Neural cell (in vitro differentiated cells): Measurements from ENCODE around the gene RDH14. TPM values are rescaled to one million over a fixed set of nuclear protein-coding genes. Genes with fewer than 3 reads are reported as not detected.

Source experiments
- H2AFZ ChIP-seq: fragments of 200-600, 300-800 bp; sonication (generic), shearing (Covaris generic); 2 replicates; pipeline ENCODE4 v1.6.0; 2014; ENCODE audit warnings: low read depth, mild to moderate bottlenecking, antibody characterized with exemption, low read length, moderate library complexity
- H3F3A ChIP-seq: fragments of 200-600 bp; shearing (Covaris generic); 2 replicates; pipeline ENCODE4 v1.6.1; 2016; ENCODE audit warnings: mild to moderate bottlenecking, moderate library complexity, mixed read lengths, antibody characterized with exemption, low read length; ENCODE audit not compliant: insufficient read depth, poor library complexity, severe bottlenecking
- H3K27ac ChIP-seq: fragments of 200-600, 300-800 bp; sonication (generic), shearing (Covaris generic); 2 replicates; pipeline ENCODE4 v1.5.1; 2014; ENCODE audit warnings: mild to moderate bottlenecking, low read length, moderate library complexity
- H3K27me3 ChIP-seq: fragments of 300-800, 200-600 bp; sonication (generic), shearing (Covaris generic); 2 replicates; pipeline ENCODE4 v1.6.0; 2014; ENCODE audit warnings: mild to moderate bottlenecking, low read depth, low read length, moderate library complexity; ENCODE audit not compliant: insufficient read depth
- H3K36me3 ChIP-seq: fragments of 300-800, 200-600 bp; sonication (generic), shearing (Covaris generic); 2 replicates; pipeline ENCODE4 v1.5.1; 2014; ENCODE audit warnings: mild to moderate bottlenecking, antibody characterized with exemption, low read length, moderate library complexity; ENCODE audit not compliant: insufficient read depth
- H3K4me2 ChIP-seq: fragments of 300-800, 200-600 bp; sonication (generic), shearing (Covaris generic); 2 replicates; pipeline ENCODE4 v1.6.0; 2014; ENCODE audit warnings: mild to moderate bottlenecking, low read length
- H3K4me3 ChIP-seq: fragments of 300-800, 200-600 bp; sonication (generic), shearing (Covaris generic); 2 replicates; pipeline ENCODE4 v1.5.1; 2014; ENCODE audit warnings: mild to moderate bottlenecking, low read length, moderate library complexity
- H3K79me2 ChIP-seq: fragments of 200-600 bp; shearing (Covaris generic); replicated peaks from 2 replicates; pipeline ENCODE4 v1.6.0; 2014; ENCODE audit warnings: mild to moderate bottlenecking, low read length, moderate library complexity; ENCODE audit not compliant: insufficient read depth
- H3K9ac ChIP-seq: fragments of 300-800, 200-600 bp; sonication (generic), shearing (Covaris generic); 2 replicates; pipeline ENCODE4 v1.6.1; 2016; ENCODE audit warnings: mild to moderate bottlenecking, low read length, mixed read lengths
- H3K9me2 ChIP-seq: fragments of 200-600 bp; shearing (Covaris generic); 2 replicates; pipeline ENCODE4 v1.6.1; 2016; ENCODE audit warnings: mild to moderate bottlenecking, low read length, mixed read lengths; ENCODE audit not compliant: insufficient read depth
- H3K9me3 ChIP-seq: fragments of 200-600, 300-800 bp; sonication (generic), shearing (Covaris generic); 2 replicates; pipeline ENCODE4 v1.6.1; 2016; ENCODE audit warnings: mild to moderate bottlenecking, mixed run types, low read length, moderate library complexity, mixed read lengths
- H4K20me1 ChIP-seq: fragments of 200-600 bp; shearing (Covaris generic); 2 replicates; pipeline ENCODE4 v1.6.1; 2016; ENCODE audit warnings: mild to moderate bottlenecking, mixed run types; ENCODE audit not compliant: insufficient read depth
- CTCF ChIP-seq: fragments of 450-650 bp; IDR thresholded peaks from 2 replicates; pipeline ENCODE4 v1.5.1; 2014; ENCODE audit warnings: antibody characterized with exemption, mild to moderate bottlenecking, moderate library complexity; ENCODE audit not compliant: poor library complexity, severe bottlenecking
- EP300 ChIP-seq: fragments of 450-650 bp; conservative IDR thresholded peaks from 2 replicates; pipeline ENCODE4 v1.6.1; 2014; ENCODE audit warnings: antibody characterized with exemption, mild to moderate bottlenecking, moderate library complexity; ENCODE audit not compliant: poor library complexity, severe bottlenecking
- EZH2 ChIP-seq: fragments of 200-600, 300-800 bp; shearing (Covaris generic), sonication (generic); IDR thresholded peaks from 2 replicates; pipeline ENCODE4 v1.6.1; 2014; ENCODE audit warnings: antibody characterized with exemption, low read length, borderline replicate concordance, mild to moderate bottlenecking; ENCODE audit not compliant: insufficient read depth, poor library complexity, severe bottlenecking
- MXI1 ChIP-seq: fragments of 450-650 bp; conservative IDR thresholded peaks from 2 replicates; pipeline ENCODE4 v1.6.1; 2014; ENCODE audit warnings: antibody characterized with exemption, mild to moderate bottlenecking; ENCODE audit not compliant: poor library complexity, severe bottlenecking
- POLR2AphosphoS5 ChIP-seq: IDR thresholded peaks from 2 replicates; pipeline ENCODE4 v1.6.1; 2012
- RAD21 ChIP-seq: fragments of 450-650 bp; conservative IDR thresholded peaks from 2 replicates; pipeline ENCODE4 v1.6.1; 2014; ENCODE audit warnings: antibody characterized with exemption, mild to moderate bottlenecking, moderate library complexity
- REST ChIP-seq: IDR thresholded peaks from 2 replicates; pipeline ENCODE4 v1.6.1; 2012; ENCODE audit warnings: borderline replicate concordance
- SMC3 ChIP-seq: fragments of 450-650 bp; conservative IDR thresholded peaks from 2 replicates; pipeline ENCODE4 v1.6.1; 2014; ENCODE audit warnings: antibody characterized with exemption, mild to moderate bottlenecking, moderate library complexity; ENCODE audit not compliant: poor library complexity
- TAF1 ChIP-seq: IDR thresholded peaks from 2 replicates; pipeline ENCODE4 v1.6.1; 2012; ENCODE audit warnings: low read depth
- polyA plus RNA-seq: library from polyadenylated mRNA; depleted of rRNA; stranded (reverse); fragments of >200 nt; gene quantifications from 2 replicates; pipeline ENCODE4 v1.2.3, GENCODE V29; 2014

Gene RDH14
- polyA plus RNA-seq, 1 donor from 2014 or later, result 29.4 TPM

GRCh38 chr2:18518116-18519111 lies 42.0 kb downstream of the RDH14 start:
- Histone ChIP-seq H3K27ac (no peak overlapping the region), H3K79me2 (no peaks in the 10 kb centered on the region), H3K9me3 (no peaks in the 10 kb centered on the region), H3K9me2 (no peaks in the 10 kb centered on the region), H2AFZ (no peak overlapping the region), H3K4me2 (no peak overlapping the region), H4K20me1 (no peaks in the 10 kb centered on the region), H3K9ac (no peak overlapping the region), H3K4me3 (no peak overlapping the region), H3K27me3 (no peaks in the 10 kb centered on the region), H3F3A (no peaks in the 10 kb centered on the region), H3K36me3 (no peaks in the 10 kb centered on the region)
- no peak for TF ChIP-seq EZH2
- no peak for TF ChIP-seq POLR2AphosphoS5
- no peak for TF ChIP-seq RAD21
- TF ChIP-seq TAF1, result no peak
- TF ChIP-seq EP300, result no peak
- no peak for TF ChIP-seq SMC3
- no peak for TF ChIP-seq MXI1
- no peak for TF ChIP-seq REST
- TF ChIP-seq CTCF, result no peak

- H3K36me3 ChIP-seq, result no peaks in the 10 kb centered on the region
- no peak overlapping the region for H3K9ac ChIP-seq
- no peak overlapping the region for H3K4me2 ChIP-seq
- no peaks in the 10 kb centered on the region for H3K9me3 ChIP-seq
- H3K9me2 ChIP-seq, result no peaks in the 10 kb centered on the region
- H3K79me2 ChIP-seq, result no peaks in the 10 kb centered on the region
- H3K27ac ChIP-seq, result no peak overlapping the region
- no peaks in the 10 kb centered on the region for H3K27me3 ChIP-seq
- TF ChIP-seq MXI1 (no peak), EP300 (no peak), RAD21 (no peak), SMC3 (no peak), REST (no peak), POLR2AphosphoS5 (no peak), TAF1 (no peak), EZH2 (no peak), CTCF (no peak)
- no peak overlapping the region for H2AFZ ChIP-seq
- H3F3A ChIP-seq, result no peaks in the 10 kb centered on the region
- no peak overlapping the region for H3K4me3 ChIP-seq
- H4K20me1 ChIP-seq, result no peaks in the 10 kb centered on the region
These were observed 43.1 kb downstream of the RDH14 start for GRCh38 chr2:18517386-18517785.
